GM13976 (cell line): ENCODE results near the gene AP4S1.

Source experiments
- DNase-seq: peaks from one replicate; pipeline ENCODE4 v3.0.0; 2012; ENCODE audit warnings: low spot score
- CTCF ChIP-seq: IDR thresholded peaks from 2 replicates; pipeline ENCODE4 v1.5.1; 2012; ENCODE audit warnings: borderline replicate concordance, mild to moderate bottlenecking; ENCODE audit not compliant: insufficient read depth; ENCODE audit errors: extremely low read depth, missing control alignments, control extremely low read depth
- in situ Hi-C: fragments of 300-500 bp; cut with MboI; formaldehyde crosslinking; loops from one replicate; pipeline ENCODE4 v1.12.0; 2022; ENCODE audit warnings: low sequenced_read_pairs, mixed read lengths, inconsistent platforms; ENCODE audit not compliant: unreplicated experiment

The AP4S1 gene

GRCh38 chr14:30985796-30986195 is 39.7 kb upstream of the AP4S1 start:
- TF ChIP-seq CTCF: no peak
- in situ Hi-C loops: loop anchor here (10.0 kb wide), 1 partner anchor 369 kb away; no protein-coding TSS in a partner anchor
- DNase-seq: no peak

GRCh38 chr14:30988509-30988908 is 36.9 kb upstream of the AP4S1 start:
- in situ Hi-C loops: loop anchor here (10.0 kb wide), 1 partner anchor 366 kb away; no protein-coding TSS in a partner anchor
- no peak for DNase-seq

GRCh38 chr14:30990770-30991169 is 34.7 kb upstream of the AP4S1 start:
- no peak for TF ChIP-seq CTCF
- no peak for DNase-seq
- in situ Hi-C loops: no loop called here

More at GRCh38 chr14:30988509-30988908, 36.9 kb upstream of the AP4S1 start:
- no peak for TF ChIP-seq CTCF

GRCh38 chr14:30991408-30991807 is 34.0 kb upstream of the AP4S1 start:
- no peak for DNase-seq
- no peak for TF ChIP-seq CTCF
- in situ Hi-C loops: no loop called here

GRCh38 chr14:30993071-30993470 is 32.4 kb upstream of the AP4S1 start:
- TF ChIP-seq CTCF: no peak
- in situ Hi-C loops: no loop called here
- DNase-seq: no peak

- no peak for DNase-seq
- in situ Hi-C loops: no loop called here
- TF ChIP-seq CTCF: no peak
Observed at GRCh38 chr14:30994681-30995620, 30.5 kb upstream of the AP4S1 start.
